HepG2 (cell line): ENCODE data around the gene EVI5. TPM values are rescaled to one million over a fixed set of nuclear protein-coding genes. Genes with fewer than 3 reads are reported as not detected.

ENCODE experiments used
- AKNA ChIP-seq: sonication (generic); formaldehyde crosslinking; IDR thresholded peaks from 2 replicates; pipeline ENCODE4 v1.4.0; 2020; ENCODE audit warnings: missing genetic modification reagents, borderline replicate concordance
- ARNT ChIP-seq: fragments of 450-650 bp; IDR thresholded peaks from 2 replicates; pipeline ENCODE4 v1.6.1; 2017
- CREBL2 ChIP-seq: sonication (generic); formaldehyde crosslinking; IDR thresholded peaks from 2 replicates; pipeline ENCODE4 v1.8.1; 2023; ENCODE audit warnings: missing genetic modification reagents, mild to moderate bottlenecking, borderline replicate concordance
- E2F2 ChIP-seq: sonication (generic); formaldehyde crosslinking; IDR thresholded peaks from 2 replicates; pipeline ENCODE4 v1.4.0; 2020; ENCODE audit warnings: missing genetic modification reagents, borderline replicate concordance
- FOXM1 ChIP-seq: sonication (generic); formaldehyde crosslinking; IDR thresholded peaks from 2 replicates; pipeline ENCODE4 v1.5.0; 2020; ENCODE audit warnings: missing genetic modification reagents
- GTF3A ChIP-seq: sonication (generic); formaldehyde crosslinking; conservative IDR thresholded peaks from 2 replicates; pipeline ENCODE4 v1.4.0; 2020; ENCODE audit warnings: mild to moderate bottlenecking, missing genetic modification reagents
- HMG20A ChIP-seq: IDR thresholded peaks from 2 replicates; pipeline ENCODE4 v1.6.1; 2016; ENCODE audit warnings: borderline replicate concordance
- KAT2B ChIP-seq: fragments of 150-350 bp; IDR thresholded peaks from 2 replicates; pipeline ENCODE4 v1.6.1; 2014; ENCODE audit warnings: low read depth, low read length, borderline replicate concordance
- NFRKB ChIP-seq: fragments of 450-650 bp; IDR thresholded peaks from 2 replicates; pipeline ENCODE4 v1.6.1; 2017
- NFYB ChIP-seq: sonication (generic); formaldehyde crosslinking; IDR thresholded peaks from 2 replicates; pipeline ENCODE4 v1.4.0; 2020; ENCODE audit warnings: missing genetic modification reagents
- RAD21 ChIP-seq: fragments of 450-650 bp; formaldehyde crosslinking; IDR thresholded peaks from 2 replicates; pipeline ENCODE4 v1.5.0; 2020; ENCODE audit warnings: mild to moderate bottlenecking
- RCOR2 ChIP-seq: IDR thresholded peaks from 2 replicates; pipeline ENCODE4 v1.6.1; 2016; ENCODE audit warnings: missing biosample characterization, missing genetic modification reagents
- RFX3 ChIP-seq: IDR thresholded peaks from 2 replicates; pipeline ENCODE4 v1.6.1; 2016; ENCODE audit warnings: missing biosample characterization, missing genetic modification reagents
- SALL1 ChIP-seq: sonication (generic); formaldehyde crosslinking; IDR thresholded peaks from 2 replicates; pipeline ENCODE4 v1.8.0; 2022; ENCODE audit warnings: mild to moderate bottlenecking, missing genetic modification reagents
- SIX4 ChIP-seq: sonication (generic); formaldehyde crosslinking; IDR thresholded peaks from 2 replicates; pipeline ENCODE4 v1.4.0; 2020; ENCODE audit warnings: missing genetic modification reagents
- SRSF1 ChIP-seq: fragments of 200-400 bp; formaldehyde crosslinking; optimal IDR thresholded peaks from 2 replicates; pipeline ENCODE3; 2017; ENCODE audit warnings: mild to moderate bottlenecking, low read depth, low read length, moderate library complexity
- STAG1 ChIP-seq: sonication (generic); formaldehyde crosslinking; IDR thresholded peaks from 2 replicates; pipeline ENCODE4 v1.4.0; 2020; ENCODE audit warnings: missing genetic modification reagents
- TBL1XR1 ChIP-seq: fragments of 150-350 bp; IDR thresholded peaks from 2 replicates; pipeline ENCODE4 v1.6.1; 2014; ENCODE audit warnings: borderline replicate concordance, low read length; ENCODE audit not compliant: partially characterized antibody
- THAP7 ChIP-seq: sonication (generic); formaldehyde crosslinking; IDR thresholded peaks from 2 replicates; pipeline ENCODE4 v1.8.1; 2023; ENCODE audit warnings: mild to moderate bottlenecking, missing genetic modification reagents
- TOPORS ChIP-seq: sonication (generic); formaldehyde crosslinking; IDR thresholded peaks from 2 replicates; pipeline ENCODE4 v1.8.0; 2023; ENCODE audit warnings: mild to moderate bottlenecking, missing genetic modification reagents
- ZNF264 ChIP-seq: sonication (generic); formaldehyde crosslinking; IDR thresholded peaks from 2 replicates; pipeline ENCODE4 v1.4.0; 2020; ENCODE audit warnings: missing genetic modification reagents
- ZNF33B ChIP-seq: sonication (generic); formaldehyde crosslinking; IDR thresholded peaks from 2 replicates; pipeline ENCODE4 v1.5.1; 2020; ENCODE audit warnings: mild to moderate bottlenecking, missing genetic modification reagents
- ZNF510 ChIP-seq: sonication (generic); formaldehyde crosslinking; IDR thresholded peaks from 2 replicates; pipeline ENCODE4 v1.4.0; 2020; ENCODE audit warnings: low read depth, mild to moderate bottlenecking, missing genetic modification reagents
- ZNF605 ChIP-seq: sonication (generic); formaldehyde crosslinking; IDR thresholded peaks from 2 replicates; pipeline ENCODE4 v1.8.0; 2022; ENCODE audit warnings: mild to moderate bottlenecking, missing genetic modification reagents
- ZNF850 ChIP-seq: sonication (generic); formaldehyde crosslinking; conservative IDR thresholded peaks from 2 replicates; pipeline ENCODE4 v1.9.0; 2021; ENCODE audit warnings: mild to moderate bottlenecking, missing genetic modification reagents
- polyA plus RNA-seq, 8 experiments: library from polyadenylated mRNA; depleted of rRNA in 3 of 8; stranded (reverse) in 7 of 8; unstranded in 1 of 8; fragments of >200 nt; fragmentation: Illumina TruSeq in 4 of 8; extraction: Trizol in 4 of 8; gene quantifications; 2 replicates each; pipeline versions ENCODE4 v1.2.1 to v1.2.3, GENCODE V29; 2011 to 2016; ENCODE audit warnings: low read depth in 4 of 8, missing spikeins in 1 of 8, mixed read lengths in 1 of 8; ENCODE audit not compliant: insufficient read depth in 1 of 8
- total RNA-seq, 5 experiments: library from RNA; depleted of rRNA; stranded (reverse); fragments of >200 nt; fragmentation: Illumina TruSeq; extraction: Trizol; gene quantifications; 2 replicates each; pipeline ENCODE4 v1.2.3, GENCODE V29; 2016; ENCODE audit warnings: low read depth in 1 of 5

Gene EVI5
- total and polyA plus RNA-seq, 2 of the 13 experiments (the other 11 are each of a cell fraction or from before 2014, with no cell fraction given) = 4.0 to 12.6 TPM

- TF ChIP-seq GTF3A (CRISPR knock-in tag) (no peak), SRSF1 (no peak), TOPORS (CRISPR knock-in tag) (peak; percentile 98), AKNA (peak; percentile 99), ARNT (no peak), CREBL2 (CRISPR knock-in tag) (no peak; the same call in 1 of the 2 replicates), ZNF33B (CRISPR knock-in tag) (peak; percentile 99), HMG20A (CRISPR knock-in tag) (no peak), NFYB (CRISPR knock-in tag) (peak; percentile 67), ZNF605 (CRISPR knock-in tag) (peak; percentile 99), SALL1 (CRISPR knock-in tag) (peak; percentile 97), ZNF850 (CRISPR knock-in tag) (no peak), ZNF510 (CRISPR knock-in tag) (peak; percentile 99), STAG1 (CRISPR knock-in tag) (peak; percentile 23; the same call in 1 of the 2 replicates), SIX4 (CRISPR knock-in tag) (peak; percentile 74; the same call in 1 of the 2 replicates), KAT2B (no peak), FOXM1 (CRISPR knock-in tag) (peak; percentile 88), E2F2 (CRISPR knock-in tag) (peak; percentile 90; the same call in 1 of the 2 replicates), ZNF264 (CRISPR knock-in tag) (peak; percentile 93), RAD21 (CRISPR knock-in tag) (no peak; the same call in 1 of the 2 replicates), THAP7 (peak; percentile 97; the same call in 1 of the 2 replicates), TBL1XR1 (no peak), NFRKB (no peak), RFX3 (no peak), RCOR2 (CRISPR knock-in tag) (peak; percentile 68; the same call in 1 of the 2 replicates)
Observed at GRCh38 chr1:92784639-92785500, at the start of gene EVI5 (continued).
